Activated CD8-positive, alpha-beta memory T cell treated with anti-CD3 and anti-CD28 coated beads, Interleukin-2, amount 50 U/mL, for 4 hours (primary cell): ENCODE results near the gene C1QTNF6.

Experiments used
- DNase-seq: peaks from one replicate; pipeline ENCODE4 v3.0.0-alpha.2; 2020

The C1QTNF6 gene

DNA sequence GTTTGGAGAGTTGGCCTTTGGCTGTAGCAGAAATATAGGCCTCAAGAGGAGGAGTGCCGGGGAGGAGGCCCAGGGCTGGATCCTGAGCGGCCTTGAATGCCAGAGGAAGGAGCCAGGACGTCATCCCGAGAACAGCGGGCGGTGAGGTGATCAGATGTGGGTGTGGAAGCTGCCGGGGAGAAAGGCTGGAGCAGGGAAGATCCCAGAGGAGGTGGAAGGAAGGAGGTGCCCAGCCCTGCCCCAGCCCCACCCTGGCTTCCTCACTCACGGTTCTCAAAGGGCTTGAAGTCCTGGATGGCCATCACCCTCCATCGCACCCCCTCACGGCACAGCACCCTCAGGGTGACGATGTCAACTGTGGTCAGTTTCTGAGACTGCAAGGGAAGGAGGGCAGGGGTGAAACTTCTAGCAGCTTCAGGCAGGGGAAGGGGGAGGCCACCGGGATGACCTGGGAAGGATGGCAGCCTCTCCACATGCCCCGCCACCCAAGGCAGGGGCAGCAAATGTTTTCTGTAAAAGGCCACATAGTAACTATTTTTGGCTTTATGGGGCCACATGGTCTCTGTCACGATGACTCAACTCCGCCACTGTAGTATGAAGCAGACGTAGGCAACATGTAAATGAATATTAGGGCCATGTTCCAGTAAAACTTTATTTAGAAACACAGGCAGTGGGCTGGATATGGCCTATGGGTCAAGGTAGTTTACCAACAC lies 49.0 kb downstream of the C1QTNF6 start:
- no peak for DNase-seq

- DNase-seq: no peak
Observed at GRCh38 chr22:37137903-37138665, 50.0 kb downstream of the C1QTNF6 start.

DNA sequence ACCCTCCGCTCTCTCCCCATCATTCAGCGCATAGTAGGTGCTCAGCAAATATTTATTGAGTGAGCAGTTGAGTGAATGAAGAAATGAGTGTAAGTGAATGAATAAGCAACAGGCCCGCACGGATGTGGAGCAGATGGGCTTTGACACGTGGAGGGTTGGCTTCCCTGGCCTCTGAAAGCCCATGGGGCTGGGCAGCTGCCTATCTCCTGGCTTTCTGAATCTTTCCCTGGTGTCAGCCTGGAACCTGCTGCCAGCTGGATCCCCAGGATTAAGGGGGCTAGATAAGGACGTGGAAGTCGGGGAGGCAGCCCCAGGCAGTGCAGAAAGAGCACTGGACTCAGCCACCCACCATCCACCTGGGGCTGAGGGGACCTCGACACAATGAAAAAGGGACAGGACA lies 50.9 kb downstream of the C1QTNF6 start:
- DNase-seq: no peak

DNA sequence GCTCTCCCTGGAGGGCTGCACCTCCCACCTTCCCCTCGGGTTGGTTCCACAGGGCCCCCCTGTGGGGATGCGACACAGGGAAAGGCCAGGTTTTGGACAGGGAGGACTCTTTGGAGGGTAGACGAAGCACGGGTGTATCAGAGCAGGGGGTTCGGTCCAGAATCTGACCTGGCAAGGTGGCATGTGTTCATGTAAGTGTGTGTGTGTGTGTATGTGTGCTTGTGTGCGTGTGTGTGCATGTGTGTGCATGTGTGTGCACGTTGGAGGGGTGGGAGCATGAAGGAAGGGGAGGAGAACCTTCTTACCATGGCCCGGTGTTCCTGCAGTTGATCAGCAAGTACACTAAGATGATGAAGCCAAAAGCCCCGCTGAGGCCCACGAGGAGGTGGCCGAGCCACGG lies 53.0 kb downstream of the C1QTNF6 start:
- DNase-seq: no peak

DNA sequence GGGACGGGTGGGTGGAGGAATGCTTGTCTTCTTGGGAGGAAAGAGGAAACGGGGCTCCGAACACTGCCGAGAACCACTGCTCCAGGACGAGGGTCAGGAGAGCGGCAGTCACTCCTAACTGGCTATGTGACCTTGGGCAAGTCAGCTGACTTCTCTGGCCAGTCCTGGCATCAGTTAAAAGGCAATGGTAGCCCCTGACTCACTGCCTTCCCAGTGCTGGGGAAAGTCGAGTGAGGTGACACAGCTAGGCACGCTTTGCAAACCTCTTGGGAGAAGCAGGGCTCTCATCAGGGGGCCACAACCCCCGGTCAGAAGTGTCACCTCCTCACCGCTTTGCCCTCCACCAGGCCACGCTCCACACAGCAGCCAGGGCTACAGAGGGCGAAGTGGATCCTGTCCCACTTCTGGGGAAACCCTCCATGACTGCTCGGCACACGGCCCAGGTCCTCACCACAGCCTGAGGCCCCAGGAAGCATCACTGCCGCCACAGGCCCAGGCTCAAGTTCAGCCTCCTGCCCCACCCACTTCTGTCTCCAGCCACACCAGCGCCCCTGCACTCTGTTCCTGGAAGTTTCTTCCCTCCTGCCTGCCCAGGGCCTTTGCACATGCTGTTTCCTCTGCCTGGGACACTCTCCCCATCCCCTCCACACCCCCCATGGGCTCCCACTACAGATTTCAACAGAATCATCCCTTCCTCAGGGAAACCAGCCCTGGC lies 54.6 kb downstream of the C1QTNF6 start:
- no peak for DNase-seq

DNA sequence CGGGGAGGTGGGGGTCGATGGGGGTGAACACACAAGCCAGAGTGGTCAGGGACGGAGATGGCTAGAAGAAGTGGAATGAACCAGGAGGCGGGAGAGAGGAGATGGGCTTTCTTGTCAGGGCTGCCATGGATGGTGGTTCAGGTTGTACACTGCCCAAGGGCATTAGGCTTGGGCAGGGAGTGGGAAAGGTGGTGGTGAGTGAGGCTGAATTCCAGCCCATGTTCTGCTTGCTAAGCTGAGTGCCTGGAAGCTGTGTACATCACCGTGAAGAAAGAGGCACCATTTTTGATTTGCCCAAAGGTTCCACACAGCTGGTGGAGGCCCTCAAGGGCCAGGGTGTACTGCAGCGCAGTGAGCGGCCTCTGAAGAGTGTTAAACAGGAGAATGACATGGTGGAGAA lies 55.3 kb downstream of the C1QTNF6 start:
- DNase-seq: no peak
